Activated naive CD4-positive, alpha-beta T cell (primary cell): Measurements from ENCODE around the gene NR3C1.

Source experiments
- DNase-seq, 4 experiments: peaks; one replicate each; lab custom pipeline; 2025; lab: John Stamatoyannopoulos, UW

Gene NR3C1

DNA sequence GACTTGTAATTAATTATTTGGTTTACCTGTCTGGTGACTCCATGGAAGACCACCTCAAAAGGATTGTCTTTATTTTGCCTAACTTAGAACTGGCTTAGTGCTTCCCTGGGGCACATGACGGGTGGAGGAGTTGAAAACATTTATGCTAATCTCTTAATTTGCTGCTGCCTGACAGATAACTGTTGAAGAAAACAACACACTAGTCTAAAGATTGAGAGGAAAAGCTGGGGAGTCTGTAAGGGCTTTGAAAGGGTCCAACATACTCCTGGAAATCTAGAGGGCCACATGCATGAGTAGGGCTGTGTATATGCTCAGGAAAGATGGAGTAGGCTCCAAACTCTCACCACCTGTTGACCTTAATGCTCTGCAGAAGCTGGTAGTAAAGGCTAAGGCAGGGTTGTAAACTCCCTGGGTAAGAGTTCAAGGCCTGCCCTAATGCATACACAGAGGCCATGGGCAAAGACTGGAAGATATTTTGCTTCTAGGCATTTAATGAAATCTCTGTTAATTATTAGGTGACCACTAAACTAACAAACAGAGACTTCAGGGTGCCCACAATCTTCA is 40.7 kb downstream of the NR3C1 start:
- no peak for DNase-seq

DNA sequence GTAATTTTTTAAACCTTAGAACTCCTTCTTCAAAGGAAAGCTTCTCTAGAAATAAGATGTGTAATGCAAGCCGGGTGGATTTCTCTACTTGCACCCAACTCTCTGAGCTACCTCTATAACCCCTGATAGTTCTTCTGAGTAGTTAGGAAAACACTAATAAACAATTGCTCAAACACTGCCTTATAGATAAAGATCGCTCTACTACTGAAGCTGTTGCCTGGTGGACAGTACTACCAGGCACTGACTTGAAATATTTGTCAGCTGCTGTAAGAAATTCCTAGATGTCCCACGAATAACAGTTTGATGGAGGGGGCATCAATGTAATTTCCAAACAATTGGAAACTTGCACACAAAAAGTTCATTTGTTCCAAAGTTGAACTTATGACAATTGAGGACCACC is 42.0 kb downstream of the NR3C1 start:
- DNase-seq = no peak

DNA sequence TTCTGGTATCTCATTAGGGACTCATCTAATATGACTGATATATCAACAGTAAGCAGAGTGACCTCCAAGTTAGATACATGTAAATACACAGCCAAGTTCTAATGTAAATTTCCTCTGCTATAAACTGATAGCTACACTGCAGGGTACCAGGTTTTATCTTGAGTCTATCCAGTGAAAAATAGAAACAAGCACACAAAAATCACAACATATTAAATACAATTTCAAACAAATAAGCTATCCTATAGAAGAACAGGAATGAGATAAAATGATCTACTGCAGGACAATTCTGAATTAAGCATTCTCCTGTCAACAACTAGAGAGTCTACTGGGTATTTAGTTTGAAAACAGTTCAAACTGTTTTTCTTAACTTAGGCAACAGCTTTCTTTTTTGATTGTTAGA is 42.7 kb downstream of the NR3C1 start:
- no peak for DNase-seq

DNA sequence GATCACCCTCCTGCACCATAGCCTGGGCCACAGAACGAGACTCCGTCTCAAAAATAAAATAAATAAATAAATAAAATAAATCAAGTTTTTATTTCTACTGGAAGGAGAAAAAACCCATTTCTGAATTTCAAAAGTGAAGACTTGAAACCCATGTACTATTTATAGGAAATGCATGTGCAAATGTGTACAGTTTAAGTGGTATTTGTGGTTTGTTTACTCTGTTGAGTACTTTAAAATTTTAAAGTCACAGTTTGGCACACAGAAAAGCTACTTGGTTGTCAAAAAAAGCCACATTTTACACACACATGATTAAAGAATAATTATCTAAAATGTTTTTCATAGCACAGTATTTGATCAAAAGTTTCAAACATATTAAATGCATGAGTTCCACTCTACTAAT is 43.6 kb downstream of the NR3C1 start:
- DNase-seq = no peak

DNA sequence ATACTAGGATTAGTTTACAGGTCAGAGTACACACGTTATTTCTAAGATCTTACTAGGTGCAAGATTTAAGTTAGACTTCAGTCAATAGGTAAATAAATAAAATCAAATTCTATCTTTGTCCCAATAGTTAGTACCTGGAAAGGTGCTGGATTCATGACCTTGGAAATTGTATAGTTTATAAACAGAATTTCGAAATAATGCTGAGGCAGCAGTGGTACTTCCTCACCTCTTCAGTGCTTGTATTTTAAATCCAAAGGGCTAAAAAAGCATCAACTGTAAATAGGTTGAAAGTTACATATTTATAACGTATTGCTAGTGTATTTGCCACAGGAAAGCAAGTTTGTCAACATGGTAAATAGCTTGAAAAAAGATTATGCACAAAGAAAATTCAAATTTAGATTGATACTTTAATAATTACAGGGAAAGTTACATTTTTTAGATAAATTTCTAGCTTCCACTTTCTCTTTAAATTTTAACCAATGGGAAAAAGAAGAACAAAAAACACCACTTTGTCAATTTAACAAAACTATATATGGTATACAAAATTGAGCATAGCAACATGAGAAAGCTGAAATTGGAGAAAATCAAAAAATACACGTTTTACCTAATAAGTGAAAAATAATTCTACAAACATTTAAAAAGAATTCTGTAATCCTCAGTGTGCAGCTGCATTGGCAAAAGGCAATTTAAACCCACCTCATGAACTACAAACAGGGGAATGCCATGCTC is 46.5 kb downstream of the NR3C1 start:
- no peak for DNase-seq

DNA sequence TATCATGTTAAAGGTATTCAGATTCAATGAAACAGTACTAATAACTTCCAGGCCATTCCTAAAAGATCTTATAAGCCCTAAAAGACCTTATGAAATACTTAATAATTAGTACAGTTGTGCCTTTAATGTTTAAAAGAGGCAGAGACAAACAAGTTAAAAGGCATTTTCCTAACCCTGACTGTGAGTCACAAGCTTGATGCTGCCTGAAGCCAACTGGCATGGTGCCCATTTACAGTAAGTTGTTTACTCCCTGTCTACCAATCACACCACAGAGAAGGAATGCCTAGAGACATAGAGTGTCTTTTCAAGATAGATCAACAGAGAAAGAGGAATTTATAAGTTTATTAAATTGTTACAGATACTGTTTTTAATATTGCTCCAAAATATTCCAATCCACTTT is 47.8 kb downstream of the NR3C1 start:
- peak in 2 of 4 experiments; percentile 26 to 33 for DNase-seq

DNA sequence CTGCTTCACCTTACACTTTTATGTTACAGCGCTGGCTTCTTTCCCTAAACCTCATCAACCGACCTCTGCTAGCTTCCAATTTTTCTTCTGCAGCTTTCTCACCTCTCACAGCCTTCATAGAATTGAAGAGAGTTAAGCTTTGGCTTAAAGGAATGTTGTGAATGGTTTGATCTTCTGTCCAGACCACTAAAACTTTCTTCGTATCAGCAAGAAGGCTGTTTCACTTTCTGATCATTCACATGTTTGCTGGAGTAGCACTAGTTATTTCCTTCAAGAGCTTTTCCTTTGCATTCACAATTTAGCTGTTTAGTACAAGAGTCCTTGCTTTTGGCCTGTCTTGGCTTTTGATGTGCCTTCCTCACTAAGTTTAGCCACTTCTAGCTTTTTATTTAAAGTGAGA is 49.5 kb downstream of the NR3C1 start:
- DNase-seq = no peak

DNA sequence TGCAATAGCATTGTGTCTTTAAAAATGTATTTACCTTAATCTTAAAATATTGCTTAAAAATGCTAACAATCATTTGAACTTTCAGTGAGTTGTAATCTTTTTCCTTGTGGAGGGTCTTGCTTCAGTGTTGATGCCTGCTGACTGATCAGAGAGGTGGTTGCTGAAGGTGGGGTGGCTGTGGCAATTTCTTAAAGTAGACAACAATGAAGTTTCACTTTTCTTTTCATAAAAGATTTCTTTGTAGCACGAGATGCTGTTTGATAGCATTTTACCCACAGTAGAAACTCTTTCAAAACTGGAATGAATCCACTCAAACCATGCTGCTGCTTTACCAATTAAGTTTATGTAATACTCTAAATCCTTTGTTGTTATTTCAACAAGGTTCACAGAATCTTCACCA is 50.8 kb downstream of the NR3C1 start:
- no peak for DNase-seq

DNA sequence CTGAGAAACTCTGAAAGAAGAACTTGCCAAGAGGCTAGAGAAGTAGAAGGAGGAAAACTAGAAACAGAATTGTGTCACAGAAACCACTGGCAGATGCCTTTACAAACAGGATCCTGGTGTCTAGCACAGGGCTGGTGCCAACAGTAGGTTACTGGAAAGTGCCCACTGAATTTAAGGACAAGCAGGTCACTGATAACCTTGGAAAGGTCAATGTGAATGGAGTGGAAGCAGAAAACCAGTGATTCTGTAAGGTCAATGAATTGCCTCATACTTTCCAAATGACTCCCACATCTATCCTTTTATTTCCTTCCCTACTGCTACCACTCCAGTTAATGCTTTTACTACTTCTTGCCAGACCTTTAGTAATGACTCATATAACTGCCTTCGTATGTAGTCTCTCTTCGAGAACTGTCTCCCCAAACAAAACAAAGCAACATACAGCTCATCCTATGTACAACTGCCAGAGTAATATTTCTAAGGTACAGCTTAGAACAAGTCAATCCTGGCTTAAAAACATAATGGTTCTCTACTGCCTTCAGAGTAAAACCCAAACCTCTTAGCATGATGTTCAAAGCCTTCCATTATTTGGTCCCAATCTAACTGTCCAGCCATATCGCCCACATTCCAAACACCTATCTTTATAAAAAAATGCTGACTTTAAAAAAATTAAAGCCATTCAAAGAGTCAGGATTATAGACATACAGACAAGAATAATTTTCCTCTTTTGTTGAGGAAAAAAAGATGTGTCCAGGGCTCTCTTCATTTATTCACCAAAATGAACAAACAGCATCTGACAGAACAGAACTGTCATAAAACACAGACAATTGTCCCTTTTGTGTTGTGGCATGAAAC is 52.5 kb downstream of the NR3C1 start:
- DNase-seq = no peak

DNA sequence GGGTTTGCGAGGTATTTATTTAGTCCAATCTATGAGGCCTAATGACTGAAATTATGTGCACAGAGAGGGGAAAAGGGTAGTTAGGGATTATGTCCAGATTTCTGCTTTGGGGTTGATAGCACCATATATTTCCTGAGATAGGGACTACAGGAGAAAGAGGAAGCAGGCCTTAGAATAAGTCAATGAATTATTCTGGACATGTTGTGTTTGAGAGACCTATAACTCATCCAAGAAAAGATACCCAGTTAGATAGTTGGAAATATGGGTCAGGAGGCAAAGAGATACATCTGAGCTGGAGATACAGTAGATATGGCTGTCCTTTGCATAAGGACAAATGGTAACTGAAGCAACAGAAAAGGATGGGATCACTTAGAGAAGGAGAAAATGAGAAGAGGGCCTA is 53.1 kb downstream of the NR3C1 start:
- no peak for DNase-seq

DNA sequence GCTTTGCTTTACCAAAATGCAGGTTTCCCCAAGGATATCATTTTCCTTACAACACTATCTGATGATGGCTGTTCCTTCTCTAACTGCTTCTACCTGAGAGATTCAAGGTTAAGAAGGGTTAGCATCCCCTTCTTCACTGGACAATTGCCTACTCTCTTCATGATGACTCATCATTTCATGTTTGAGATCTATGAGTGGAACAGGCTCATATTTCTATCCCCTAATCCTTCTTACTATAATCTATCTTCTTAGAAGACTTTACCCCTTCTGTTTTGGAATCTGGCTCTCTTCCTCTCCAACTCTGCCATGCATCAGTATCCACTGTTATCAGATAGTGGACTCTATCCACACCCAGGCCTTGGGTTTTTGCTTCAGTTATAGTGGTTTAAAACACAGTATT is 54.3 kb downstream of the NR3C1 start:
- no peak for DNase-seq

DNA sequence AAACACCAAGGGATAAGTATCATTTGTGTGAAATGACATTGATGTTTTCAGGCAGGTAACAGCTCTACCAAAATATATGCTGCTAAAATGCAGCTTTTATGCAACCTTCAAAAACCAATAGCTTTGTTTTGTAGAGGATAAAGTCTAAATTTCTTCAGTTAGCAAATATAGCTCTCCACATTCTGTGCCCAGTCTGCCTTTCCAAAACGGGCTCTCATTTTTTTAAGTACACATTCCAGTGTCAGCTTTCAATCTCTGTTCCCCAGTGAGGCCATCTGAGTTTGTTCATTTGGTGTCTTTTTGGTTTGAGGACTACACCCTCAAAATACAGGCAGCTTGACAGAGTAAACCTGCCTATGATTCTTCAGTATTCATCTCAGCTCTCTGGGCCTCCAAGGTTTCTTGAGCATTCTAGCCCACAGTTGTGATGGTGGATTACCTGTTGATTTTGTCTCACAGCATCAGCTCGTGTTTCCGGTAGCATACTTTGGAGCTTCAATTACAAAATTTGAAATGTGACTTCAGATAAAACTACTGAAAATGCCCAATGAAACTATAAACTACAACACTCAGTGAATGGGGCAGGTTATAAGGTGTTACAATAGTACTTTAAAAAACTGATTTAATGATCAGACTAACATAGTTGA is 55.7 kb downstream of the NR3C1 start:
- DNase-seq = no peak

DNA sequence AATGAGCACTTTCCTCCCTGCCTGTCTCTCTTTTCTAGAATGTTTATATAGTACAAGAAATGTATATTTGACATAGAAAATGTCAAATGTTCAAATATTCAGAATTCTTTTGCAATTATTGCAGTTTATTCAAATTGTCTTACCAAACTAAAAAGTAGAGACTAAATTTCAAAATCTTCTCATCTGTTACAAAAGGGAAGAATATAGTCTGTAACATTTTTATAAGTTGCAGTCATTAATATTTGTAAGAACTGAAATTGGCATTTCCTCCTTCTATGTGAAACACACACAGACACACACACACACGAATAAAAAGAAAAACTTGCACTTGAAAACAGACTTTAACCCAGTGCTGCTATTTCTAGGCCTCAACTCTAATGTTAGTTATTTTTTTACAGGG is 56.4 kb downstream of the NR3C1 start:
- DNase-seq = no peak

DNA sequence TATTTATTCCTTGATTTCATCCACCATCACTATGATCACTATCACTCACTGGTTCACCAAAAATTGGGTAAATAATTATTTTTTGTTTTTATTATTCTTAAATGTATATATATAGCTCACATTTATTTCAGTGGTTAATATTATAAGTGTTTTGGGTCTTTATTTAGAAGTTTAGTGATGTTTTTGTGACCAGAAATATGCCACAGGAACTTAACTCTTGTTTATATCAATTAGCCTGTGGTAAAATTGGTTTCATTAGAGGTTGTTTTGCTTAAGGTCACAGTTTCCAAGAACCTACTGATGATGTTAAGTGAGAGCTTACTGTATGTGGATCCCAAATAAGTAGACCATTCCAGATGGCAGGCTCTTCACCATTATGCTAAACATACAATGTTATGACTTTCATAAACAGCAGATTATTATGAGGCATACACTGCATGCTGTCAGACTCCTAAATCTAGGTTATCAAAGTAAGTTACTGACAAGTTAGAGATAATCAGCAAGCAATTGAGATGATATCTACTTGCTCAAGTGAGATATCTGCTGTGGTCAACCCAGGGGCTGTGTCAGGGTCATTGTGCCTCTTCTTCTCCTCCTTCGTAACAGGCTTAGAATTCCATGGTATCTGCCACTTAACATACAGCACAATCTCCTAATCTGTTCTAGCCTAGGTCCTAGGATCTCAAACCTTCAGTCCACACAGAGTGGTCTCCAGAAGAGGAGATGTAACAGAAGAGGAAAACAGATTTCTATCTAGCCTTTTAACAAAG is 57.6 kb downstream of the NR3C1 start:
- no peak for DNase-seq

DNA sequence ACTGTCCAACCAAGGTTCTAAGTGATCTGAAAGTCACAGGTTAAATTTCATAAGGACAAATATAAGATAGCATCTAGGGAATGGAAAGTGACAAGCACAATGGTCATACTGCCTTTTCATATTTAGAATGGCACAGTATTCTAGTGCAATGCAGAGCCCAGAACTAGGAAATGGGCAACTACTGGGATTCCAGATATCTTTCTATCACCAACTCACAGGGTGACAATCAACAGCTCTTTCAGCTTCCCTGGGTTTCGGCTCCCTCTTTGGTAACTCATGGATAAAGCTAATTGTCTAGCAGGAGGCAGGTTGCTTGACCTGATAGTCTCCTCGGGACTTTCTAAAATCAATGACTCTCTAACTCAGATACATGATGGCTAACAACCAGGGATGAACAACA is 60.4 kb downstream of the NR3C1 start:
- DNase-seq = no peak

DNA sequence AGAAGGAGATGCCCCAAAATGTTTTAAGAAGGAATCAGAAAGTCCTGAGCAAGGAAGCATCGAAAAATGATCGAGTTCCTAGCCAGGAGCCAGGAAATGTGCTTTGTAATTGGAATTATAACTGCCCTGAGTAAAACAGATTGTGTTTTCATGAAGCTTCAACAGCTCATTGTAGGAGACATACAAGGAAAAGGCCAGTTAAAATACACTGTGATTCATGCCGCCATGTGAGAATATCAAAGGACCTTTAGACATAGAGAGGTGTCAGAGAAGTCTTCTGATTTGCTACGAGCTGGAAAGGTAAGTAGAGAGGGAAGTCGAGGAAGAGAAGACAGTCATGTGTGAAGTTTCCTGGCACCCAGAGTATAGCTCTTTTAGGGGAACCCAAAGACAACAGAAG is 60.9 kb downstream of the NR3C1 start:
- no peak for DNase-seq

DNA sequence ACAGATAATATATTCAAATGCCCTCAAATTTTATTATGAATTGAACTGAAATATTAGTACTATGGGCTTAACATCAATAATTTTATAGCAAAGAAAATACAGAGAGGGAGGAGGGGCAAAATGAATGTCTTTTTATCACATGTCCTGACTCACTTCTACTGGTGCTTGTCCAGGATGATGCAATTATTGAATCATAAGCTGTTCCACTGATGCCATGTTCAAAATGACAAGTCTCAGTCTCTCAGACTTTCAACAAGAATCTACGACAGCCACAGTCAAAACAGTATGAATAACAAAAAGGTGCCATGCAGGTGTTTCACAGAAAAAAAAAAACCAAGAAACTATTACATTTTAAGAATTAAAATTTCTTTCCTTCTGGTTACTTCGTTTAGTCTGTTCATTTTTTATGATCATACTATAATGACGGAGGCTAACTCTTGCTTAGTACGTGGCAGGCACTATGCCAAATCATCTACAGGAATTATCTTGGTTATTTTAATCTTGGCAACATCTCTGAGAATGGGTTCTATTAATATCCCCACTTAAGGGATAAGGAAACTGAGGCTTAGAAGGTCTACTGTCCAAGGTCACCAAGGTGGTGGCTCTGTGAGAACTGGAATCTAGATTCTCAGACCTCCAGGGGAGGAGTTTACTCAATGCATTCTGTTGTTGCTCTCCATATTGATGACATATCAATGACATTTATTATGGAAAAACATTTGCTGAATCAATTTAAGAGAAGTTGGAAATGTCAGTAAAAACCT is 61.5 kb downstream of the NR3C1 start:
- no peak for DNase-seq

DNA sequence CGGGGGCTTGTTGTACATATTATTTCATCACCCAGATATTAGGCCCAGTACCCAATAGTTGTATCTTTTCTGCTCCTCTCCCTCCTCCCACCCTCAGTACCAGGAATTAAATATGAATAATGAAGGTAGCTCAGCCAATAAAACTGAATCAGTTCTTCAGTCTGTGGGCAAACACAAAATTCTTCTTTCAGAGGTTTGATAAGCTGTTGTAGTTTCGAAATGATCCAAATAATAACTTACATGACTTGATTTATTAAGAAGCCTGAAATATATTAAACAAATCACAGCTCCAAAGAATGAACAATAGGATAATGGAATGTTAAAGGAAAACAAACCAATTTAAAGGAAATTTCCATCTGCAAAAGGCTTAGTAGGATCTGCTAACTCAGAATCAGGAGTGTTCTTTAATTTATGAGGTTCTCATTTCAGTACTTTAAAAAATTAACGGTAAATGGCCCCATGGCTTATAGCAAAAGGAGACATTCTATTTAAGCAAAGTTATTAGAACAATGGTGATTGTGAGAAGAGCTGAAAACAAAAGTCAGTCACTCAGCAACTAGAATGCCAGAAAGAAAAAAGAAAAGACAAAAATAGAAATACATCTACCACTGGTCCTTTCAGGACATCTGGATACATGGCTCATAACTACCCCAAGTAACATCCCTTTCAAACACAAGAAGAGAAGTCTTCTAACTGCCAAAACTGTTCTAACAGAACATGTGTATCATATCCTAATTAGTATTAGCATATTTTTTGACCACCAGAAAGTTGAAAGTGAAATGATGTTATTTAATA is 62.4 kb downstream of the NR3C1 start:
- no peak for DNase-seq

DNA sequence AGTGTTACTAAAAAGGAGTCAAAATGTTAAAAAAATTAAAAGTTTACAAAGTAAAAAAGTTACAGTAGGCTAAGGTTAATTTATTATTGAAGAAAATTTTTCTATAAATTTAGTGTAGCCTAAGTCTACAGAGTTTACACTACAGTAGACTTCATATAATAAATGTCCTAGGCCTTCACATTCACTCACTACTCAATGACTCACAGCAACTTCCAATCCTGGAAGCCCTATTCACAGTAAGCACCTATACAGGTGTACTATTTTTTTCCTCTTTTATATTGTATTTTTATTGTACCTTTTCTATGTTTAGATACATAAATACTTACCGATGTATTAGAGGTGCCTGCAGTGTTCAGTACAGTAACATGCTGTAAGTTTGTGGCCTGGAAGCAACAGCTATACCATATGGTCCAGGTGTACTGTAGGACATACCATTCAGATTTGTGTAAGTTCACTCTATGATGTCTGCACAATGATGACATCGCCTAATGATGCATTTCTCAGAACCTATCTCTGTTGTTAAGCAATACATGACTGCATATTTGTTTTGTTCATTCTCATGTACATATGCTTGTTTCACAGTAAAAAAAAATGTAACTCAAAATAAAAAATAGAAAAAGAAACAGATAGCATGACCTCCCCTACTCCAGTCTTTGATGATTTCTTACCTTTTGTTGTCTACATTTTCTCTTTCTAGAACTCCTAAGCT is 64.7 kb downstream of the NR3C1 start:
- no peak for DNase-seq

DNA sequence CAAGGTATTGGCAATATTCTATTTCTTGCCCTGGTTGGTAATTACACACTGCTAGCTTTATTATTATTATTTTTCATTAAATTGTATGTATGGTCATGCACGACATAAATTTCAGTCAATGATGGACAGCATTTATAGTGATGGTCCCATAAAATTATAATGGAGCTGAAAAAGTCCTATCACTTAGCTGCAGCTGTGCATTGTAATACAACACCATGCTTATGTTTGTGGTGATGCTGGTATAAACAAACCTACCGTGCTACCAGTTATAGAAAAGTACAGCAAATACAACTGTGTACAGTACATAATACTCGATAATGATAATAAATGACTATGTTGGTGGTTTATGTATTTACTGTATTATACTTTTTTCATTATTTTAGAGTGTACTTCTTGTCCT is 65.5 kb downstream of the NR3C1 start:
- no peak for DNase-seq
